DMS153 treated with DMSO at 0.1 percent for 48 hours (cell line): ENCODE results near the gene CDK17.
"Not testable (repeated sequence)": the region's sequence is repeated elsewhere in the genome, so short reads cannot be mapped to it uniquely, and the experiment has no call there.

Experiments
- DNase-seq: peaks from one replicate; lab custom pipeline; 2025; ENCODE audit not compliant: unreplicated experiment; lab: John Stamatoyannopoulos, UW

The CDK17 gene

DNA sequence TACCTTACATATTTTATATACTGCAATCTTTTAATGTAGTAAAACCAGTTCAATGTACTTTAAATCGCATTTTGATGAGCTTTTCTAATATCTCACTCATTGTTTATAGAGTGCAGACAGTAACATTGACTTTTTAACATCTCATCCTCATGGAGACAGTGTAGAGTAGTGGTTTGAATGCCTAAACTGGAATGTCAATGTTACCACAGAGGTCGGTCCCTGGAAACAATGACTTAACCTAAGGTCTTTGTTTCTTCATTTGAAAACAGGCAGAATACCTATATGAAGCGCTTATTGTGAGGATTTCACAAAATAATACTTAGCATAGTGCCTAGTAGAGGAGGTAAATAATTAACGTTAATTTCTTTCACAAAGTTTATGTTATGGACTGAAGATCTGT, 5.0 kb downstream of the CDK17 start:
- DNase-seq: no peak

DNA sequence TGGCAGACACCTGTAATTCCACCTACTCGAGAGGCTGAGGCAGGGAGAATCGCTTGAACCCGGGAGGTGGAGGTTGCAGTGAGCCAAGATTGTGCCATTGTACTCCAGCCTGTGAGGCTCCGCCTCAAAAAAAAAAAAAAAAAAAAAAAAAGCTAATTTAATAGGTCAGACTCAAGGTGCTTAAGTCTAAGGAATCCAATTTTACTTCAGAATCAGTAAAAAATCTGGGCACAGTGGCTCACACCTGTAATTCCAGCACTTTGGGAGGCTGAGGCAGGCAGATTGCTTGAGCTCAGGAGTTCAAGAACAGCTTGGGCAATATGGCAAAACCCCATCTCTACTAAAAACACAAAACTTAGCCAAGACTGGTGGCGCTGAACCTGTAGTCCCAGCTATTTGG, 7.0 kb downstream of the CDK17 start:
- DNase-seq: not testable (repeated sequence)

DNA sequence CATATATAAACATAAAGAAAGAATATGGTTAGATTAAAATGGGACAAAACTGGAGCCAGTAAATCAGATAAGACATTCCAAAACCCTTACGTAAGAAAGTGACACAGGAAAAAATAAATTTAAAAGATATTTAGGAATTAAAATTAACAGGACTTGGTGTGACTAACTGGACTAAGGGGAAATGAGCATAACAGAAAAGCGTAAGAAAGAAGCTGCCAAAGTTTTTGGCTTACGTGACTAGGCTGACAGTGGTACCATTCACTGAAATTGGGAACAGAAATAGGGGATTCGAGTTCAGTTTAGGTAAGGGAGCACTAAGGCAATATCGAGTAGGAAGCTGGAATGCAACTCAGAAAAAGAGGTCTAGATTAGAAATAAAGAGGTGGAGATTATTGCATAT, 7.8 kb downstream of the CDK17 start:
- no peak for DNase-seq

DNA sequence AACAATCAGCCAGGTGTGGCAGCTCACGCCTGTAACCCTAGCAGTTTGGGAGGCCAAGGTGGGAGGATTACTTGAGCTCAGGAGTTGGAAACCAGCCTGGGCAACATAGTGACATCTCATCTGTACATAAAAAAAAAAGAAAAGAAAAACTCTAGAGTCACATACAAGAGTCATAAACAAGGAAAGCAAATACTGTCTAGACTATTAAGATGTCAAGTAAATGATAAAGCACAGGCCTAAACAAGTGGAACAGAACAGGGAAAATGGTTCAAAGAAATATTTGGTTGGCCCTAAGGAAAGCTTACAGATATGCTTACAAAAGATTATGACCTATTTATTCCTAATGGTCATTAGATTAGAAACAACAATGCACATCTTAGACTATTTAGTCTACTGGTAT, 12.3 kb downstream of the CDK17 start:
- DNase-seq: no peak

DNA sequence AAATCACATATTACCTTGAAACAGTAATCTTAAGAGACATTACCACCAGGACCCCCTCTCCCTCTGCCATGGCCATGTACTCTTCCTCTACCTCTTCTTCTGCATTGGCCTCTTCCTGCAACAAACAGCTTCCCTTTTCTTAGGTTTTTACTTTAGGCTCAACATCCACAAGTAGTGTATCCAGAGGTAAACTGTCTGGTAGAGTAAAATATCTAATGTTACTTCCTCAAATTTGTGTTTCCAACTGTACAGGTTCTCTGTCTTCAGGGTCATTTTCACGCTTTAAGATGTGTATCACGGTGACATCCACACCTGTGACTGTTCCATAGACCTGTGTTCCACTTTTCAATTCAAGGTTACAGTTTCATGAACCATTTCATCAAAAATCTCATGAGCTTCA, 13.4 kb downstream of the CDK17 start:
- DNase-seq: no peak

DNA sequence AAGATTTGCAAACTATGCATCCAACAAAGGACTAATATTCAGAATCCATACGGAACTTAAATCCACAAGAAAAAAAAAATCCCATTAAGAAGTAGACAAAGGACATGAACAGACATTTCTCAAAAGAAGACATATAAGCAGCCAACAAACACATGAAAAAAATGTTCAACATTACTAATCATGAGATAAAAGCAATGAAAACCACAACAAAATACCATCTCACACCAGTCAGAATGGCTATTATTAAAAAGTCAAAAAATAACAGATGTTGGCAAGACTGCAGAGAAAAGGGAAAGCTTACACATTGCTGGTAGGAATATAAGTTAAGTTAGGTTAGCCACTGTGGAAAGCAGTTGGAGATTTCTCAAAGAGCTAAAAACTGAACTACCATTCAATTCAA, 16.2 kb downstream of the CDK17 start:
- DNase-seq: no peak

DNA sequence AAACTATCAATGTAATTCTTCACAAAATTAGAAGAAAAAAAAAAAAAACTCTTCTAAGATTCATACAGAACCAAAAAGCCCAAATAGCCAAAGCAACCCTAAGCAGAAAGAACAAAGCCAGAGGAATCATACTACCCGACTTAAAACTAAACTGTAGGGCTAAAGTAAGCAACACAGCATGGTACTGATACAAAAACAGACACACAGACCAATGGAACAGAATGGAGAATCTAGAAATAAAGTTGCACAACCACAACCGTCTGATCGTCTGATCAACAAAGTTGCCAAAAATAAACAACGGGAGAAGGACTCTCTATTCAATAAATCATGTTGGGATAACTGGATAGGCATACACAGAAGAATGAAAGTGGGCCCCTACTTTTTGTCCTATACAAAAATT, 16.9 kb downstream of the CDK17 start:
- DNase-seq: no peak

DNA sequence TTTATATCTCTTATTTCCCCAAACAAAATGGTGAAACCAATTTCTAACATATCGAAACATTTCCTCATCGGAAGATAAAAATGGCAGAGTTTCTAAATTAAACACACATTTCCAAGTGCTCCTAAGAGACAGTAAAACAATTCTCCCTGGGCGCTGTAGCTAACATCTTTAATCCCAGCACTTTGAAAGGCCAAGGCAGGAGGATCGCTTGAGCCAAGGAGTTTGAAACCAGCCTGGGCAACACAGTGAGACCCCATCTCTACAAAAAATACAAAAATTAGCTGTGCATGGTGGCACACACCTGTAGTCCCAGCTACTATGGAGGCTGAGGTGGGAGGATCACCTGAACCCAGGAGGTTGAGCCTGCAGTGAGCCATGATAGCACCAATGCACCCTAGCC, 20.5 kb downstream of the CDK17 start:
- DNase-seq: not testable (repeated sequence)

DNA sequence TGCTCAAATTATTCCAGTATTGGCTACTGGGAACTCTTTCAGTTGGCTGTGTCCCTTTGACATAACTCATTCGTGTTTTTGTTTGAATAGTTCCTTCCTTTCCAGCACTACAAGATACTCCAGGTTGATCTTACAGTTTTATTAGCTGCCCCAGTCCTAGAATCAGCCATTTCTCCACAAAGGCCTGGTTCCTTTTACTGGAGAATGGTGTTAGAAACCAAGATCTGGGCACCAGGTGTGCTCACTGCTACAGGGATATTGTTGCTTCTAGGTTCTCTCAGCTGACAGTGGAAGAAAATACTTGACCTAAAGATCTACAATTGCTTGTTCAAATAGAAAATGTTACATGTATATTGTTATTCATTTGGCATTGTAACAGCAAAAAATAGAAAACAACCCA, 21.9 kb downstream of the CDK17 start:
- DNase-seq: no peak

DNA sequence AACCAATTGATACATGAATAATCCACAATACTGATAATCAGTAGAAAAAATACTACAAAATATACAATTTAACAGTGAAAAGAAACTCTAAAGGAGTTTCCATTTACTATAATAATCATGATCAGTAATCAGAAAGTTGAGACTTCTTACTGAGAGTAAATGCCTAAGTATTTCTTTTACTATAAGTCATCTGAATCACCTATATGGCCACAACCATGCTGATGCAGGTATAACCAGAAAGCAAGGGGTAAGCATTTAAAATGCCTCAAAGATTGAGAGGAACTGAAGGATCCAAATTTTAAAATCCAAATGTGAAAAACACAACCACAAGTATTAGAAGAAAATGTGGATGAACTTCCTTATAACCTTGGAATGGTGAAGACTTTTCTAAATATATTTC, 23.4 kb downstream of the CDK17 start:
- DNase-seq: no peak

DNA sequence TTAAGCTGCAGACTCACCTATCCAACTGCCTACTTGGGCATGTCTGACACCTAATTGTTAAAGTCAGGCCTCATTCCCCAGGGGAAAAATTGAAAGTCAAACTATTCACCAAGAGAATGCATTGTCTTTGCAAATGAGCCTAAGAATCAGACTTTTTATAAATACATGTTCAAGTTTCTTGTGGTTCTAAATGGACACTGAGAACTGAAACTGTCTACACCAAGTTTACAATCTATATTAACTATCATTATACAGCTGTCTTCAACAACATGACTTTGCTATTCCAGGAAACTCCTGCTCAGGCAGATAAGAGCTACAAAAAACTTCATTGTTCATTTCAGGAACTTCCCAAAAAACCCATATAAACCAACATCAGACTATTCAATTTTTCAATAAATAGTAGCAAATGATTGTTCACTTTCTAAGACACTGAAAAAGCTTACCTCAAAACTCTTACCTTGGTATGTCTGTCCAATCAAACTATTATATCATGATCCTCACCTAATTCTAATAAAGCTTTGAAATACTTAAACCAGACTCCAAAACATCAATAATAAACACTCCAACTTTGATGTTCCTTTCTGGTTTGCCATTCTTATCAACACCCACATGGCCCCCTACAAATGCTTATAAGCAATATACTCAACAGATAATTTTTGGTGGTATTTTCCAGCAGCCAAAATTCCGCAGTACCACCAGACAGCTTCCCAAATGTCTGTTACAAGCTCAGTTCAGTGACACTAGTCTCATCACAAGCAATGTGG, 24.2 kb downstream of the CDK17 start:
- DNase-seq: no peak

DNA sequence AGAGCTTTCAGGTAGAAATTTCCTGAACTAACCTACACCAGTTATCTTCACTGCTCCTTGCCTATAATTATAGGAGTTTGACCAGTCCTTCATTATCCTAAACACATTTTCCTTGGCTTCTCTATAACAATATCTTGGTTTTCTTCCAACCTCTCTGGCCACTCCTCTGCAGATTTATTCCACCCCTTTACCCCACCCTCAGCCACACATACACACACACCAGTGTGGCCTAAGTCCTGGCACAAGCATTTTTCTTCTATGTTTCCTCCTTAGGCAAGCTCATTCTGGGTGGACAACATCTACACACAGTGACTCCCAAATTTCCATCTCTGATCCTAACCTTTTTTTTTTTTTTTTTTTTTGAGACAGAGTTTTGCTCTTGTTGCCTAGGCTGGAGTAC, 25.1 kb downstream of the CDK17 start:
- DNase-seq: no peak

DNA sequence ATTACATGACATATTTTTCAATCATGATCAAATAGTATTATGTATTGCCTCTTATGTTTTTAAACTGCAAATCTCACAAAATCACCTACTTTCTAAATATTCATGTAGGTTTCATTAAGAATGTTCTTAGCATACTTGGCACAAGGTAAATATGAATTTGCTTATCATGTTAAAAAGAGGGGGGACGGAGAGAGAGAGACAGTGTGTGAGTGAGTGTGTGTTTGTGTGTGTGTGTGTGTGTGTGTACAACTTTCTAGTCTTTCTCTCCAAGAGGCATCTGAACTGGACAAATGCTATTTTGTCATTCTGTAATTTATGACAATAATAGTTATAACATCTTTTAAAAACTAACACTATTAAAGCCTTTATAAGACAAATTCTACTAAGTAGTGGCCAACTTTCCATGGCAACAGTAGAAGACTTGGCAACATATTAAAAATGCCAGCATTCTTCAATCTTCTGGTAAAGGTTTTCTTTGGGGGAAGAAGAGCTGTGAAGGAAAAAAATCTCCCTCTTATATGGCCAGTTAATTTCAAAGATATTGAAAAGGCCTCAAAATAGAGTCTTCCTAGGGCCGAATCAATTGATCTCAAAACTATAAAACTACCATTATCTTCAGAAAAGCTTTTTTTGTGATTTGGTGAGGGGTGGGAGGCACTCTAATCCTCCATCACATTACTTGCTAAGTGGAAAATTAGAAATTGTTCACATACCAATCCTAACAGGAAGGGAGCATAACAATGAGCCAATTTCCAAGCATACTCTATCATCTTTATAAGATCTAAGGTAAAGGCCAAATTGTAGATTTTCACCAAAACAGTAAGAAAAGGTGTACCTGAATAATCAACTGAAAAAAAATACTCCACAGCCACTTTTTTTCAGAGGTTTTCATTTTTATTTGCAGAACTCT, 28.2 kb downstream of the CDK17 start:
- DNase-seq: no peak

DNA sequence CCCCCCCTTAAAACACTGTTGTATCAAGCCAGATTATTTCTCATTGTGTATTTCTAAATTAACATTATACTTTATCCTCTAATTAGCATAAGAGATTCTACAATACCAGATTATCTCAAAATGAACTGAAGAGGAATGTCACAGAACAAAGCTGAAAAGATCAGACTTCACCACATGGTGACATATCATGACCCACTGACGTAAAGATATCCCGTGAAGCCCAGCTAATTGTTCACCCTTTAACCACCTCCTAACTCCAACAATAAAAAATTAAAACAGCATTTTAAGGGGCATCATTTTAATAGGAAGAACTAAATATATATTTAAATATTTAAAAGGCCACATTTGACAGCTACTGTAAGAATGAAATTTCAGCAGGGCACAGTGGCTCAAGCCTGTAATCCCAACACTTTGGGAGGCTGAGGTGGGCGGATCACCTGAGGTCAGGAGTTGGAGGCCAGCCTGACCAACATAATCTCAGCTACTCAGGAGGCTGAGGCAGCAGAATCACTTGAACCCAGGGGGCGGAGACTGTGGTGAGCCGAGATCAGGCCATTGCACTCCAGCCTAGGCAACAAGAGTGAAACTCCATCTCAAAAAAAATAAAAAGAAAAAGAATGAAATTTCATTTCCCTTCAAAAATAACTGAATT, 29.0 kb downstream of the CDK17 start:
- DNase-seq: no peak

DNA sequence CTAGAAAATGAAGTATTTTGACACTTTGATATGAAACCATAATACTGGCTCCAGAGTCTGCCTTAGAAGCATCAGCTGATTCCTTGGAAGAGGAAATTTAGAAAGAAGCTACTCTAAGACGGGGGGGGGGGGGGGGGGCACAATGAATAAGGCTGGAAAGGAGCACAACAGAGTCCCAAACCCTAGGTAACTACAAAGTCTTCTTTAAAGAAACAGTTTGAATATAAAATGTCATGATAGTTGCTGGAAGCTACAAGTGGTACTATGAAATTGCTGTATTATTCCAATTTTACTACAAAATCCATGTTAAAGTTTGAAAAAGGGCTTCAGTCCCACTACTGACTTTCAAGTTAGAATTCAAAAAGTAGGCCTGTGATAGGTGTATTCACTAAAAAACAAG, 31.6 kb downstream of the CDK17 start:
- DNase-seq: no peak

DNA sequence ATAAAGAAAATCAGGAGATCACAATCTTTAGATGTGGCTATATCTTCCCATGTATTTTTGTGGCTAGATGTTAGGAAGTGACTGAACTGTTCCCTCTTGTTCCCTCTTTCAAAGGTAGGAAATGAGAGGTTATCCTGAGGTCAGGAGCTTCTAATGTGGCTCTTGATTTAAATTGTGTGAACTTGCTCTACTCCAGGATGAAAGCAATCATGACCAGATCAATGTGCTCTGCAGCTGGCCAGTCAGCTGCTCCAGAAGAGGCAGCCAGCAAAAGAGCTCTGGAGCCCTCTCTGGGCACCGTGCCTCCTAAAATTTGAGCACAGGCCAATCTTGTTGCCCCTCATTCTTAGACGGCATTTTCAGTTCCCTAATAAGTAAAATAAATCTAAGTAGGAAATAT, 32.0 kb downstream of the CDK17 start:
- DNase-seq: no peak

DNA sequence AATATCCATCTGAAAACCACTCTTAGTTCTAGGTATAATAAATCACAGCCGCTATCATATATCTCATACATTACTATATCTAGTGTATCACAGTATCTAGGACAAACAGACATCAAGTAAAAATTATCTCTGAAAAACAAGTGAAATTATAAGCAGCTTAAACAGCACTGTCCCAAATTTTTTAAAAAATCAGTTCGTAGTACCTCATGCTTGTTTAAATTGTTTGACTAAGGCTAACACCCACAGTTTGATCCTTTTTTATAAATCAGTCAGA, 33.9 kb downstream of the CDK17 start:
- DNase-seq: no peak

DNA sequence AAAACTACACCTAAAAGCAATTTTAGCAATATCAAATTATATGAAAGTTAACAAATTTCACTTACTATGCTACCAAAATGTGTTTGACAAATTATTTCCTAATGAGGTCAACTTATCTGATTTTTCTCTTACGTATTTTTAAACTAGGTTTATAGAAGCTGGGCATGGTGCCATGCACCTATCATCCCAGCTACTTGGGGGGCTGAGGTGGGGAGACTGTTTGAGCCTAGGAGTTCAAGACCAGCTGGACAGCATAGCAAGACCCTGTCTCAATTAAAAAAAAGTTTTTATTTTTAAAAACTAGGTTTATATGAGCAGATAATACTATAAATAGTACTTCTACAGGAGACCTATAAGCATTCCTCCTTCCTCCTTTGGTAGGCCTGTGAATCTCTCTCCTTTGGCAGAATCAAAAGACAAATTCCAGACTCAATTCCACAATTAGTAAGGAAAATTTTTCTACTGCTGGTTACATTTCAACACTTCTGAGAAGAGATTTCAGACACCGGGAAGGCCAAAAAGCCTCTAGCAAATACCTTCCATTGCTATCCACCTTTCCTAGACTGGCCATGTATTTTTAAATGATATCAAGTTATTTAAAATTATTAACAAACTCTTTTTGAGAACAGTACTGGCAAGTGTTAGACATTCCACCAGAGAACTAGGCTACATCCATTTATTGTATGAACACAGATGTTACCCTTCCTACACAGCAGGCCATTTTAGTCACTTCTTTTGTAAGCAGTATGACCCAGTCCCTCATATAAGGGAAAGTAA, 34.4 kb downstream of the CDK17 start:
- no peak for DNase-seq

DNA sequence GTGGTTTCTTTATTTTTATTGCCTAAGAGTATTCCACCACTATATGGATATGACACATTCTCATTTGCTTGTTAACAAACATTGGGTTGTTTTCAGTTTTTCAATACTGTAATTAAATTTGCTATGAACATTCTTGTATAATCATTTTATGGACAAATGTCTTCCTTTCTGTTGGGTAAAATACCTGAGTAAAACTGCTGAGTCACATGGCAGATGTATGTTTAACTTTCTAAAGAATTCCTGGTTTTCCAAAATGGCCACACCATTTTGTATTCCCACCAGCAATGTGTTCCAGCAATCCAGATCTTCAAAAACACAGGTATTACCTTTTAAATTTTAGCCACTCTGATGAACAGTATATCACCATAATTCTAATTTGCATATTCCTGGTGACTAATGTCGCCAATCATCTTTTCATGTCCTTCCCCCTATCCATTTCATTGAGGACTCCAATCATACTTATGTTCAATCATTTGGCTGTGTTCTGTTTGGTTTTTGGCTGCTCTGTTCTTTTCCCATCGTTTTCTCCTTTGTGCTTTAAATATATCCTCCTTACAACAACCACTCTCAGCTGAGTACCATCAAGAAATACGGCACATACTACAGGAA, 36.0 kb downstream of the CDK17 start:
- no peak for DNase-seq

DNA sequence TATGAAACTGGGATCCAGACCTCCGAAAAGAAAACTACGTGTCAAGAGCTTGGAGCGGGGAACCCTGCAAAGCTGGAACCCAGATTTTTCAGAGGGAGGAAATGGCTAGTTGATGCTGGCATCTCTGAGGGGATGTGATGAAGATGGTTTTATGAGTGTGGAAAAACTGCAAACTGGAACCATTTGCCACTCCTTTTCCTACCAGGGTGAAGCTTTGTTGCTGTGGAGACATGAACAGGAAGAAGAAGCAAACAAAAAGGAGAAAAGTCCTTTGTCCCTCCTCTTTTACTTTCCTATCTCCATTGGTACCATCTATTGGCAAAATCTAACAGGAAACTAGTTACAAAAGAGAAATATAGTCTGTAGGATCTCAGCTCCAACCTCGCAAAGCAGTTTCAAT, 39.2 kb downstream of the CDK17 start:
- DNase-seq: no peak

DNA sequence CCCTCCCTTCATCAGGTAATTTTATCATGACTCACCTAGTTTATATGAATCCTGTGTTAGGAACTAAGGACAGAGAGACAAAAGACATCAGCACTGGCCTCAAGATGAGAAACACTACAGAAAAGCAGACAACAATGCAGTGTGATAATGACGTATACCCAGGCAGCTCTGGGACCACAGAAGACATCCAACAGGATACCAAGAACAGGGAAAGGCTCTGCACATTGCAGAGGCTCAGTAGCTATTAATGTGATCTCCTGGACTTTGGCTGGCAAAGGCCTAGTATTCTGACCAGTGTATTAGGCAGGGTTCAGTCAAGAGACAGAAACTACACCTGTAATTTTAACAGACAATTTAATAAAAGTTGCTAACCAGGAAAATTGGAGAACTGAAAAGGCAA, 39.7 kb downstream of the CDK17 start:
- no peak for DNase-seq
